ENCODE data around the gene FBXL15.
A peak's percentile ranks its signal among the peaks of the same experiment; 100 is the strongest.

FBXL15 gene

DNA sequence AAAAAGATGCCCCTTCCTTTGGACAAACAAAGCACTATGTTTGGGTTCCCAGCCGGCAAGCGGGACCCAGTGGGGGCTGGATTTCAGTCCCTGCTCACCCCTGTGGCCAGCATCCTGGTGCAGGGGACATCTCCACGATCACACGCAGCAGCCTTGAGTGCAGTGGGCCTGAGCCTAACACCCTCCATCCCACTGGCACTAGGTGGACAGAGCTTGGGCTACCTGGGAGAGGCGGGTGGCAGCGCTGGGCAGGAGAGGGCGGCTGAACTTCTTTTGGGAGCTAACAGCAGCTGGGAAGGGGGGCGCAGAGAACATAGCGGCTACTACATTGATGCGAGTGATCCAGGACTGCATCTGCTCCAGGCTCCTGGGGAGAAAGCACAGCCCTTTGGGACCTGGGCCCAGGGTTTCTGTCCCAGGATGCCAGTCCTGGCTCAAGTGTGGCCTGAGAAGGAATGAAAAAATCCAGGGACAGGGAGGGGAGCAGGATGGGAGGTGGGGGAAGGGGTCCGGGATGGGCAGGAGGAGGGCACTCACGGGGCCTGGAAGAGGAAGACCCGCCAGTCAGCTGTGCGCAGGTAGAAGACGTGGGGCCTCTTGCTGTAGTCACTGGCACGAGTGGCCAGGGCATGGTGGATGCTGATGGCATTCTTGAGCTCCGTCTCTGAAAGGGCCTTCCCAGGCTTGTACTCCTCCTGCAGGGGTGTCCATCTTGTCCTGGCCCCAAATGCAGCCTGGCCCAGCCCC is 16.1 kb upstream of the FBXL15 start:
- H3K4me3 Mint-ChIP-seq, result peak overlapping the region in 1 of 2 donors; percentile 35
- no peak for ATAC-seq
- peak in 1 of 2 donors; percentile 34 for DNase-seq
- H3K4me1 Mint-ChIP-seq, result peaks cover 87% of the 10 kb centered on the region
- H3K27me3 Mint-ChIP-seq, result no peaks in the 10 kb centered on the region
- peak overlapping the region in 1 of 2 donors; percentile 61 for H3K27ac Mint-ChIP-seq
- no peaks in the 10 kb centered on the region for H3K9me3 Mint-ChIP-seq

DNA sequence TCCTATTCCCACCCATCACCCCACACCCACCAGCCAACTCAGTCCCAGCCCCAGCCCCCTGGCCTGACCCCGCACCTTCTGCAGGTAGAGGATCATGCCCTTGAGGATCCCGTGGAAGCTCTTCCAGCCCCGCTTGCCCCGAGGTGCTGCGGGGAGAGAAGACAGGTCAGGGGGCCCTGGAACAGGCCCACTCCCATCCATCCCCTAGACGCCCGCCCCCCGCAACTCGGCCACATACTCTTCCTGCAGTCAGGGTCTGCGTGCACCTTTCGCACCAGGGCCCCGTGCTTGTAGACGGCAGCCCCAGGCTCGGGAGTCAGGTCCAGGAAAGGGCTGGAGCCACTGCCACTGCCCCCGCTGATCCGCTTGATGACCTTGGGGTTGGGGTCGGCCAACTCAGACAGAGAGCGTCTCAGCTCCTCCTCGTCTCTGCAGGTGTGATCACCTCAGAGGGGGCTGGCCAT is 15.5 kb upstream of the FBXL15 start:
- ATAC-seq (no peak), DNase-seq (peak in 1 of 2 donors; percentile 45)
- H3K9me3 Mint-ChIP-seq, result no peaks in the 10 kb centered on the region
- peak overlapping the region in 1 of 2 donors; percentile 61 for H3K27ac Mint-ChIP-seq
- H3K4me1 Mint-ChIP-seq, result peaks cover 87% of the 10 kb centered on the region
- peak overlapping the region in 1 of 2 donors; percentile 29 for H3K4me3 Mint-ChIP-seq
- no peaks in the 10 kb centered on the region for H3K27me3 Mint-ChIP-seq

DNA sequence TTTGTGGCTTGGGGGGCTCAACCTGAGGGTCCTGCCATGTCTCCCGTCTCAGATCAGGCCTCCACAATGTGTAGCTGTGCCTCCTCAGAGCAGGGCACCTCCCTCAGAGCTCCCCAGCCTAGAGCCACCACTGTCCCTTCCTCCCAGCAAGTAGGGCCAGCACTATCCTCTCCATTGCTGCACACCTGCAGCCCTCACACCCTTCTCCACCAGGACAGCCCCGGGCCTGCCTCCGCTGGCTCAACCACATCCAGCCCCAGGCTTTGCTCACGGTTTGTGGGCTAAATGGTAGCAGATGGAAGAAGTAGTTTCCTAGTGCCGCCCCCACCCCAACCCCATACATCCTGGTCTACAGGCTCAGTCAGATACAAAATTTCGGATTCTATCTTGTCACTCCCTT is 15.0 kb upstream of the FBXL15 start:
- peak; percentile 7 for ATAC-seq
- no peaks in the 10 kb centered on the region for H3K27me3 Mint-ChIP-seq
- H3K9me3 Mint-ChIP-seq, result no peaks in the 10 kb centered on the region
- no peak for DNase-seq
- H3K4me3 Mint-ChIP-seq, result peak overlapping the region in 1 of 2 donors; percentile 20
- peaks cover 84% of the 10 kb centered on the region for H3K4me1 Mint-ChIP-seq
- H3K27ac Mint-ChIP-seq, result peak overlapping the region in 1 of 2 donors; percentile 61

DNA sequence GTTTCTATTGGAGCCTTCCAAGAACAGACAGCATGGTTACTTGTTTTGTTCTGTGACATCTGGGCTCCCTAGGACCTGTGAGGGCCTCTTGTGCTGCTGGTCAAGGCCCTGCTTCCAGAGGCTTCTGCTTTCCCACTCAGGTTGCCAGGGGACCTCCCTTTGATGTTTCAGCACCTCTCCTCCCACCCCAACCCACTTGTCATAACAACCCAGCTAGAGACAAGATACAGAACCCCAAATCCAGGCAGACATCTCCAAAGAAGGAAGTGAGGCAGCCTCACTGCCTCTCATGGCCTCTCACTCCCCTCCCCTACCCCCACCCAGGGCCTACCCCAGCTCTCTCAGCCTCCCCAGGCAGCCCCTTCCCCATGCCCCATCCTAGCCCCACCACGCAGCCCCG is 13.8 kb upstream of the FBXL15 start:
- ATAC-seq (no peak), DNase-seq (peak in 1 of 2 donors; percentile 16)
- Mint-ChIP-seq H3K4me1 (peaks cover 86% of the 10 kb centered on the region), H3K4me3 (peak overlapping the region in 1 of 2 donors; percentile 22), H3K27me3 (peaks cover 11% of the 10 kb centered on the region), H3K9me3 (no peaks in the 10 kb centered on the region), H3K27ac (peak overlapping the region; percentile 13 to 81)

DNA sequence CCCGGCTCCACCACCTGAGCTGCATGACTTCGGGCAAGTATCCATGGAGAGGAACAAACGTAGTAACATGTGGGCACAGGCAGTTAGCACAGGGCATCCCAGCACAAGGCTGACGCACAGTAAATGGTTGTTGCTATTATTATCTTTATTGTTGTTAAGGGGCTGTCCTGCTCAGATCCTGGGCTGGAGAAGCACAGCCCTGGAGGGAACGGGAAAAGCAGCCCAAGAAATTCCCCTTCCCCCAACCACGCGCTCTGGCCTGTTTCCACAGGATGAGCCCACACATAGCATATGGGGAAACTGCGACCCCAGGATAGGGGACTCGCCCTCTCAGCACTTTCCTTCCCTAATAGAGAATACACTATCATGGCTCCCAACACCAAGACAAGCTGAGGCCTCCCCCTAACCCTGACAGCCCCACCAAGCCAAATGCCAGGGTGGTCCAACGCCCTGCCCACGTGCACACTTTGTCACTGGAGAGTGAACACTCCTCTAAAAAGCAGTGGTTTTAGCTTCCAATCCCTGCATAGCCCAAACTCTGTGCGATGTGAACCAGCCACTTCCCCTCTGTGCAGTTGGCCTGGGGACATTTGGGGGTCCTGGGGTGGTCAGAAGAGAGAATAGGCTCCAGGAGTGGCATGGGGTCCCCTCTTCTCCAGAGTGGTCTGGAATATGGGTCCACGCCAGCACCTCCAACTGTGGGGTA is 13.1 kb upstream of the FBXL15 start:
- DNase-seq (peak; percentile 25 to 32), ATAC-seq (peak; percentile 0)
- peak overlapping the region in 1 of 2 donors; percentile 81 for H3K27ac Mint-ChIP-seq
- peak overlapping the region; percentile 74 to 77 for H3K4me3 Mint-ChIP-seq
- peaks cover 14% of the 10 kb centered on the region for H3K27me3 Mint-ChIP-seq
- H3K9me3 Mint-ChIP-seq, result no peaks in the 10 kb centered on the region
- peaks cover 86% of the 10 kb centered on the region for H3K4me1 Mint-ChIP-seq

DNA sequence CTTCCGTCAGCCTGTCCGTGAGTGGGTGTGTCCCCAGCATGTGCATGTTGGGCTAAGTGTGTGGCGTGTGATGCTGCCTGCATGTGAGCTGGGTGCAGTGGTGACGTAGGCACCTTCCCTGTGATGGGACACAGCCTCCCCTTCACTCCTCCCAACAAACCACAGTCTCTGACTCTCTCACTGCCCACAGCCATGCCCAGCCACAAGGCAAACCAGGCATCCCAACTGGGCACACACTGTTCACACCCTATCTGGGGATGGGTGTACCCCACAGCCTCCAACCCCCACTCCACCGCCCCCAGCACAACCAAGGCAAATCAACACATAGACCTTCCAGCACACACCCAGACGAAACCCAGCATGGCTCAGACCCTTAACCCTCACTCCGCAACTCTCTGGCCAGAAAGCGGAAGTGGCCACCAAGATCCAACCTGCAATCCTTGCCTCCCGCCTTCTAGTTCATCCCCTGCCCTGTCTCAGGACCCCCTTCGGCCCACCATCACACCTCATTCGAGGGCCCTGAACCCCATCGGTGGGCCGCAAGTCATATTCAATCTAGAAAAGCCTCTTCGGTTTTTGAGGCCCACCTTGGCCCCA is 12.4 kb upstream of the FBXL15 start:
- no peaks in the 10 kb centered on the region for H3K9me3 Mint-ChIP-seq
- peak; percentile 53 to 56 for DNase-seq
- peak overlapping the region; percentile 74 to 77 for H3K4me3 Mint-ChIP-seq
- H3K27ac Mint-ChIP-seq, result peak overlapping the region in 1 of 2 donors; percentile 54
- ATAC-seq, result peak; percentile 25
- H3K27me3 Mint-ChIP-seq, result peaks cover 14% of the 10 kb centered on the region
- H3K4me1 Mint-ChIP-seq, result peaks cover 90% of the 10 kb centered on the region

DNA sequence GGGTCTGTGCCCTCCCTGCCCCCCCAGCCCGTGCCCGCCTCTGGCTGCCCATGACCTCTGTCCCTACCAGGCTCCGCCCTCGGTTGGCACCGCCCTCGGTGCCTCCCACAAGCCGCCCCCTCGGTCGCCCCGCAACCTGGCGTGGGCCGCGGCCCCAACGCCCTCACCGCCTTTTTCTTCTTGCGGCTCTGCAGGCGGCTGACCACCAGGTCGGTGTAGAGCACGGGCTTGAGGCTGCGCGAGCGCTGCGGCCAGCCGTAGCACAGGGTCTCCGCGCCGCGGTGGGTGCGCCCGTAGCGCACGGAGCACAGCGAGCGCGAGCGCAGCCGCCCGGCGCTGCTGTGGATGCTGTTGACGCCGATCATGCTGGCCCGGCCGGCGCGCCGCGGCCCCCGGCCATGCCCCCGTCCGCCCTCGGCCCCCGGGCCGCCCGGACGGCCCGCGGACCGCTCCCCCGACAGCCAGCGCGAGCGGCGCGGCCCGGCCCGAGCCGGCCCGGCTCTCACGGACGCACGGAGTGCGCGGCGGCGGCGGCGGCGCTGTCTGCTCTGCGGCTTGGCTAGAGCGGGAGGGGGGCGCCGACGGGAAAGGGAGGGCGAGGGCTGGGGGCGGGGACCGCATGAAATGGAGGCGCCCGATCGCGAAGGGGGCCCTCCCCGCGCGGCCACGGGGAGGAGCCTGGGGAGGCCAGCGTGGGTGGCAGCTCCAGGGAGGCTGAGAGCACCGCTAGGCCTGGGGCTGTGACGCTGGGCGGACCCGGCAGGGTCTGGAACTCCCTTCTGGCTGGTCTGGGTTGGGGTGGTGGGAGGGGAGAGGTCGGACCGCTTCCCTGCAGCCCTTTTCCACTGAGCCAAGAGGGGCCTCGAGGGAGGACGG is 11.7 kb upstream of the FBXL15 start:
- H3K4me1 Mint-ChIP-seq, result peaks cover 88% of the 10 kb centered on the region
- ATAC-seq (peak; percentile 72), DNase-seq (peak; percentile 87 to 88)
- H3K4me3 Mint-ChIP-seq, result peak overlapping the region; percentile 78 to 83
- H3K27me3 Mint-ChIP-seq, result peaks cover 14% of the 10 kb centered on the region
- no peaks in the 10 kb centered on the region for H3K9me3 Mint-ChIP-seq
- H3K27ac Mint-ChIP-seq, result peak overlapping the region; percentile 20 to 68

DNA sequence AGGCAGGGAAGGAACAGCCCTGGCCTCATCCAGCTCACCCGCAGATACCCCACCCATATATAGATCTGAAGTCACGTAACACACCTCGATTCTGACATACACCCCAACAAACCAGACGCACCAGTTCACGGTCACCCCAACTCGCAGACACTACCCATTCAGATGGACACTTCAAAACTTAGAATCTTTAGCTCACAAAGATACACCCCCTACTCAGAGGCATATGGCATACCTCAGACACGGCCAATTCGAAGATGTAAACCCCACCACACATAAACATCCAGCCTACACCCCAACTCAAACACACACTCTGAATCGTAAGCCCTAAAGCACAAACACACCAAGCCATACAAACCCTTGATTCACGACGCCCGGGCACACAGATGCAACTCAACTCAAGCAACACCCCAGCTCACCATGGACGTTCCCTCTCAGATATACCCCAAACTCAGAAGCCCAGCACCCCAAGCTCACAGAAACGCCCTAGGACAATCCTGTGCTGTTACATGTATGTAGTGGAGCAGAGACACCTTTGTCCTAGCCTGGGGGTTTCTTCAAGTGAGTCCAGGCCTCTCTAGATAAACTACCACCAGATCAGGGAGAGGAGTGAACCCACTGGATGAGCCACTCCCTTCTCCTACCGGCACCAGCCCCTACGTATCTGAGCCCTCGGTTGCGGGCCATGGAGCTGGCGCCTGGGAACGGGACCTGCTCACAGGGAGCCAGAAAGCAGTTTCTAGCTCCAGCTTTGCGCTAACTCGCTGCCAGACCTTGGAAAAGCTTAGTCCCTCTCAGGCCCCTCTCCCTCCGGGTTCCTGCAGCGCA is 10.8 kb upstream of the FBXL15 start:
- DNase-seq (no peak), ATAC-seq (no peak)
- no peaks in the 10 kb centered on the region for H3K9me3 Mint-ChIP-seq
- H3K27ac Mint-ChIP-seq, result peak overlapping the region; percentile 63 to 67
- peak overlapping the region; percentile 78 to 83 for H3K4me3 Mint-ChIP-seq
- peaks cover 89% of the 10 kb centered on the region for H3K4me1 Mint-ChIP-seq
- peaks cover 23% of the 10 kb centered on the region for H3K27me3 Mint-ChIP-seq

DNA sequence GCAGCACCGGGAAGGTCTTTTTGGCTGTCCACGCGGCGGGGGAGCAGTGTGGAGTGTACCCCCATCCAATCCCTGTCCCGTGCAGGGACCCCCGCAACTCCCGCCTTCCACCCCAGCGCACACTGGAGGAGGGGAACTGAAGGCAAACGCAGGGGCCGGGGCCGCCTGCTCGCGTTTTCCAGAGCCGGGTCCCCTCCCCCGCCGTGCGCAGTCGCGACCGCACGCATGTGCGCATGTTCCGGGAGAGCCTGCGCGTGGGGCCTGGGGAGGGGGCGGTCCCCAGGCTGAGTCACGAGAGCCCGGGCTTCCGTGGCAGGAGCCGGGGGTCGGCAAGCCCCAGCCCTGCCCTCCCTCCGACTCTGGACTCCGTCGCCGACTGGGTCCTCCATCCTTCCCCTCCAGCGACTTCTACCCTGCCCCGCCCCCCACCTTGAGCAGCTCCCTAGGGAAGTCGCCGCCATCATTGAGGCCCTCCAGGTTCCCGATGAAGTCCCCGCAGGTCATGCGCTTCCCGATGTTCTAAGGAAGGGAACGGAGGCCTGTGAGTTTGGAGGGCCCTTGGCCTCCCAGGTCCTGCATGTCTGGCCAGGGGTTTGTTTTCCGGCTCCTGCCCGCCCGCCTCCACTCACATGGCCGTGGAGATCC is 10.1 kb upstream of the FBXL15 start:
- no peak for ATAC-seq
- H3K9me3 Mint-ChIP-seq, result no peaks in the 10 kb centered on the region
- peaks cover 82% of the 10 kb centered on the region for H3K4me1 Mint-ChIP-seq
- peak overlapping the region; percentile 78 to 83 for H3K4me3 Mint-ChIP-seq
- peak; percentile 48 to 58 for DNase-seq
- H3K27me3 Mint-ChIP-seq, result peaks cover 30% of the 10 kb centered on the region
- peak overlapping the region in 1 of 2 donors; percentile 67 for H3K27ac Mint-ChIP-seq

DNA sequence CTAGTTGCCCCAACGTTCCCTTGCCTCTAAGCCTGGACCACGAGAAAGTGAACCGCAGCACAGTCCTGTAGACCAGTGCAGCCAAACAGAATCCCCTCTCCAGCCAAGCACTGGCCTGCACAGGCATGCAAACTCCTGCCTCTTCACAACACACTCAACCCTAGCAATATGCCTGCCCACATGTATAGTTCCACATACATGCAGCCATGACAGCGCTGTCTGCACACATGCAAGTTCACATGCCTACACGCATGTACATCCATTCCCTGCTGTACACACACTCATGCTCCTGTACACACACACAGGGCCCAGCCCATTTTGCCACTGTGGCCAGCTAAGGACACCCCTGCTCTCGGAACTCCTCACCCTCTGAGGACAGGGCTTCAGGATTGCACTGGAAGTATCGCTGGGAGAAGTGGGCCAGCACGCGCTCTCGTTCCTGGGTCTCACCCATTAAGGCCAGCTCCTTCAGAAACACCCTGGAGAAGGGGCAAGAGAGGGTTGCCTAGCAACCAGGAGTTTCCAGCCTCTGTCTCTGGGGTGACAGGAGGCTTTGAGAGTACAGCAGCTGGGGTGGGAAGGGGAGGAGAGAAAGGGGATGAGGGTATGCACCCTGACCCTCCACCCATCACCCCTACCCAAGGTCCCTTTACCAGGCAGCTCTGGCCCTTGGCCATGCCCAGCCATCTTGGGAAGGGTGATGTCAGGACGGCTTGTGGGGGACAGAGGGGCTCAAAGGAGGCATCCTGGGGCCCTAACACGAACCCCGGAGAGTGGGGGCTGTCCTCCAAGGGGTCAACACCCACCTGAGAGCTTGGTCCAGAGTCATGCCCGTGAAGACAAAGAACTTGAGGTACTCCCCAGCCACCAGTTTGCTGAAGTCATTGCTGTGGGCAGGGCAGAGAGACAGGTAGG is 9.0 kb upstream of the FBXL15 start:
- peaks cover 41% of the 10 kb centered on the region for H3K27me3 Mint-ChIP-seq
- H3K4me3 Mint-ChIP-seq, result peak overlapping the region; percentile 55 to 78
- no peaks in the 10 kb centered on the region for H3K9me3 Mint-ChIP-seq
- ATAC-seq (no peak), DNase-seq (no peak)
- peak overlapping the region in 1 of 2 donors; percentile 67 for H3K27ac Mint-ChIP-seq
- peaks cover 72% of the 10 kb centered on the region for H3K4me1 Mint-ChIP-seq

DNA sequence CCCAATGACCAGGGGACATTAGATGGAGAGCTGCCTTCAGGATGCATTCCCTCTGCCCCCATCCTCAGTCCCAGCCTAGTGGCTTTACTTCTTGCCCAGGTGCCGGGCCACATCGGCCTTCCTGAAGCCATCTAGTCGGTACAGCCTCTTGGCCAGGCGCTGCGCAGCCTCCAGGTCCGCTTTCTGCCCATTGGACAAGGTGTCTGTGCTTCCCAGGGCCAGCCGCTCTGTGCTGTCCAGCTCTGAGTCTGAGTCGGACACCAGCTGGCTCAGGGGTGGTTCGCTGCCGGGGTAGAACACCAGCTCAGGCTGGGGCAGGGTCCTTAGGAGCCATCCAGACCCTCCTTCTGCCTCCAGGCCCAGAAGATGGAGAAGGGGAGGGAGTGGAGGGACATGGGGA is 8.3 kb upstream of the FBXL15 start:
- no peak for DNase-seq
- no peak overlapping the region for H3K4me3 Mint-ChIP-seq
- peaks cover 65% of the 10 kb centered on the region for H3K4me1 Mint-ChIP-seq
- no peaks in the 10 kb centered on the region for H3K9me3 Mint-ChIP-seq
- H3K27ac Mint-ChIP-seq, result peak overlapping the region in 1 of 2 donors; percentile 36
- ATAC-seq, result no peak
- H3K27me3 Mint-ChIP-seq, result peaks cover 48% of the 10 kb centered on the region

DNA sequence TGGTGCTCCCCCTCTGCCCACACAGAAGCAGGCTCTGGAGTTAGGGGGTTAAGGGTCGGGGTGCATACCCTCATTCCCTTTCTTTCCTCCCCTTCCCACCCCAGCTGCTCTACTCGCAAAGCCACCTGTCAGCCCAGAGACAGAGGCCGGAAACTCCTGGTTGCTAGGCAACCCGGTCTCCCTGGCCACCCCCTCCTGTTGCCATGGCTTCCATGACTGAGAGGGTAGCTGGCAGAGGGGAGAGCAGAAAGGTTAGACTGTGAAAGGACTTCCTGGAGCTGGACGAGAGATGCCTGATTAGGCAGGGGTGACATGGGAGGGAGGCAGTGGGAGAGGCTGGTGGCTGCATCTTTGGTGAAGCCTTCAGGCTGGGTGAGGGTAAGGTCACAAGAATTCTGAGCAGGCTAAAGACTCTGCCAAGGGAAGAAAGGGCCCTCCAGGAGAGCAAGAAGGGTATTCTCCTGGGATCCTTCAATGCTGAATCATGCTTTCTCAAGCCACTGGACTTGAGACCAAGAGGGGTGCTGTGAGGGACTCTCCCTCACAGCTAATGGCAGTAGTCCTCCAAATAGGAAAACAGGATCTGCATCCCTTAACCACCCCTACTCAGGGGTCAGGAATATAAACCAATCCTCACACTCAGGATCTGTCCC is 7.5 kb upstream of the FBXL15 start:
- ATAC-seq (no peak), DNase-seq (peak; percentile 57 to 68)
- no peak overlapping the region for H3K4me3 Mint-ChIP-seq
- peaks cover 56% of the 10 kb centered on the region for H3K4me1 Mint-ChIP-seq
- no peaks in the 10 kb centered on the region for H3K9me3 Mint-ChIP-seq
- H3K27ac Mint-ChIP-seq, result no peak overlapping the region
- peaks cover 57% of the 10 kb centered on the region for H3K27me3 Mint-ChIP-seq

Data from stimulated activated naive CD8-positive, alpha-beta T cell treated with anti-CD3 and anti-CD28 coated beads, Interleukin-15, amount 100 ng/mL, for 72 hours (primary cell).